K562 (cell line): Measurements from ENCODE around the gene PRRT1. TPM values are rescaled to one million over a fixed set of nuclear protein-coding genes. Genes with fewer than 3 reads are reported as not detected.

Experiments
- ATAC-seq: fragments of 200-7000 bp; cut with Tn5 transposase; 3 replicates; pipeline ENCODE4 v1.9.1; 2020; ENCODE audit warnings: moderate library complexity
- BruUV-seq: library from RNA; stranded (reverse); fragments of 400-500 nt; replicated peaks from 2 replicates; lab custom pipeline; 2021; lab: Mats Ljungman, UMichigan
- CTCF ChIA-PET: fragments of 300-600 bp; formaldehyde crosslinking; extraction: SDS; loops from one replicate; lab custom pipeline; 2021; ENCODE audit warnings: low intra/inter-chr PET ratio; lab: Yijun Ruan, JAX
- POLR2A ChIA-PET: fragments of 300-600, 350-650 bp; sonication (Branson Sonifier 250); formaldehyde crosslinking; extraction: SDS; loops from one replicate; lab custom pipeline; 2021; ENCODE audit warnings: antibody characterized with exemption, inconsistent platforms; lab: Yijun Ruan, JAX
- DNase-seq, 4 experiments: peaks; one replicate each; pipeline versions ENCODE4 v3.0.0 to v3.0.0-alpha.2; 2011 to 2018; ENCODE audit warnings: low spot score in 3 of 4, mixed read lengths in 3 of 4; ENCODE audit errors: extremely low read depth in 1 of 4
- FAIRE-seq: peaks from 2 replicates; lab custom pipeline; 2011; peaks lifted over from hg19 to GRCh38; lab: Jason Lieb, UNC
- H2AFZ ChIP-seq: 2 replicates; pipeline ENCODE4 v1.6.0; 2011; ENCODE audit warnings: low read depth, low read length, control low read depth, inconsistent platforms
- H3K27ac ChIP-seq: fragments of 200-600 bp; 3 replicates; pipeline ENCODE4 v1.8.0; 2011; ENCODE audit warnings: low read depth, mild to moderate bottlenecking, control low read depth, inconsistent platforms, low read length, moderate library complexity, mixed read lengths; ENCODE audit errors: extremely low read depth
- H3K27me3 ChIP-seq, 2 experiments: fragments of 300-600 bp in 1 of 2; 2 replicates in 1 of 2; 3 replicates in 1 of 2; pipeline versions ENCODE4 v1.6.0 to v1.8.0; 2011; ENCODE audit warnings: inconsistent platforms in 2 of 2, low read length in 2 of 2, mild to moderate bottlenecking in 1 of 2, mixed read lengths in 1 of 2, moderate library complexity in 1 of 2; ENCODE audit not compliant: control insufficient read depth in 2 of 2, insufficient read depth in 2 of 2
- H3K36me3 ChIP-seq: fragments of 300-600 bp; 3 replicates; pipeline ENCODE4 v1.8.0; 2011; ENCODE audit warnings: mild to moderate bottlenecking, low read length, inconsistent platforms; ENCODE audit not compliant: control insufficient read depth, insufficient read depth
- H3K4me1 ChIP-seq, 2 experiments: fragments of 200-600 bp in 1 of 2; replicated peaks in 1 of 2; 2 replicates in 1 of 2; 3 replicates in 1 of 2; pipeline versions ENCODE4 v1.5.1 to v1.8.0; 2011; ENCODE audit warnings: inconsistent platforms in 2 of 2, low read length in 2 of 2, mild to moderate bottlenecking in 1 of 2, mixed read lengths in 1 of 2, moderate library complexity in 1 of 2; ENCODE audit not compliant: control insufficient read depth in 2 of 2, insufficient read depth in 2 of 2
- H3K4me2 ChIP-seq: 2 replicates; pipeline ENCODE4 v1.6.1; 2011; ENCODE audit warnings: low read length, control low read depth, inconsistent platforms, mixed read lengths; ENCODE audit not compliant: insufficient read depth
- H3K4me3 ChIP-seq: fragments of 200-600 bp; sonication (generic), shearing (Covaris generic); 2 replicates; pipeline ENCODE4 v1.5.1; 2016; ENCODE audit warnings: control low read depth, inconsistent platforms
- H3K79me2 ChIP-seq: fragments of 200-600 bp; 3 replicates; pipeline ENCODE4 v1.8.0; 2011; ENCODE audit warnings: low read length, inconsistent platforms; ENCODE audit not compliant: control insufficient read depth, insufficient read depth
- H3K9ac ChIP-seq, 2 experiments: 2 replicates each; pipeline versions ENCODE4 v1.6.0 to v1.6.1; 2011; ENCODE audit warnings: low read depth in 2 of 2, low read length in 2 of 2, control low read depth in 1 of 2, inconsistent platforms in 1 of 2, mild to moderate bottlenecking in 1 of 2, mixed read lengths in 1 of 2; ENCODE audit not compliant: insufficient read depth in 1 of 2
- H3K9me1 ChIP-seq: one replicate; pipeline ENCODE4 v1.6.0; 2011; ENCODE audit warnings: inconsistent platforms, mild to moderate bottlenecking, low read length, moderate library complexity; ENCODE audit not compliant: control insufficient read depth, insufficient read depth
- H3K9me3 ChIP-seq: replicated peaks from 2 replicates; pipeline ENCODE4 v1.5.1; 2011; ENCODE audit warnings: low read depth, low read length, inconsistent platforms; ENCODE audit not compliant: control insufficient read depth, insufficient read depth
- H4K20me1 ChIP-seq: replicated peaks from 2 replicates; pipeline ENCODE4 v1.6.1; 2011; ENCODE audit warnings: low read length, inconsistent platforms, mixed read lengths; ENCODE audit not compliant: control insufficient read depth, insufficient read depth
- CBFB ChIP-seq: sonication (generic); formaldehyde crosslinking; IDR thresholded peaks from 2 replicates; pipeline ENCODE4 v1.4.0; 2020; ENCODE audit warnings: mild to moderate bottlenecking, missing genetic modification reagents
- EGR1 ChIP-seq: fragments of 450-650 bp; conservative IDR thresholded peaks from 2 replicates; pipeline ENCODE4 v1.6.1; 2017; ENCODE audit warnings: mild to moderate bottlenecking
- USF2 ChIP-seq: sonication (generic); formaldehyde crosslinking; IDR thresholded peaks from 2 replicates; pipeline ENCODE4 v1.5.0; 2020; ENCODE audit warnings: missing genetic modification reagents
- WGBS: fragments of 100-300 bp; shearing (Covaris generic); methylation state at CpG from one replicate; pipeline ENCODE4 v1.1.6; 2016; ENCODE audit warnings: low coverage, mixed read lengths; ENCODE audit not compliant: insufficient coverage; ENCODE audit errors: missing lambda C conversion rate; 5-methylcytosine and 5-hydroxymethylcytosine counted together
- in situ Hi-C: fragments of 300-500 bp; cut with MboI; formaldehyde crosslinking; loops from 4 replicates; pipeline ENCODE4 v1.15.0; 2018; ENCODE audit warnings: inconsistent platforms, mixed read lengths
- intact Hi-C: fragments of 100-400 bp; cut with micrococcal nuclease; formaldehyde crosslinking; loops from 2 replicates; pipeline ENCODE4 v1.14.2; 2022
- polyA plus RNA-seq, 8 experiments: library from polyadenylated mRNA; depleted of rRNA in 4 of 8; stranded (reverse) in 5 of 8; unstranded in 3 of 8; fragments of >200 nt; fragmentation: Nextera tagmentation in 2 of 8; fragmentation: Illumina TruSeq in 1 of 8; extraction: Ambion mirVana in 2 of 8; extraction: Trizol in 1 of 8; gene quantifications; 2 replicates each; pipeline versions ENCODE4 v1.2.1 to v1.2.3, GENCODE V29; 2011 to 2014; ENCODE audit warnings: inconsistent platforms in 1 of 8, missing spikeins in 1 of 8
- total RNA-seq, 7 experiments: library from RNA; depleted of rRNA in 6 of 7; stranded (reverse); fragments of >200 nt in 6 of 7; fragmentation: Illumina TruSeq in 2 of 7; extraction: Trizol in 2 of 7; gene quantifications; 2 replicates each; pipeline versions ENCODE4 v1.2.1 to v1.2.3, GENCODE V29; 2011 to 2021; ENCODE audit warnings: low replicate concordance in 1 of 7

The PRRT1 gene
- total and polyA plus RNA-seq, 9 of the 15 experiments (the other 6 are each of a cell fraction or from before 2014, with no cell fraction given) = 0.14 to 3.5 (median 0.41) TPM

- TF ChIP-seq USF2 (CRISPR knock-in tag) (peak; percentile 71), EGR1 (peak; percentile 43; the same call in 1 of the 2 replicates)
Measured at GRCh38 chr6:32108094-32108627, 43.6 kb downstream of the PRRT1 start (continued).

- Histone ChIP-seq H4K20me1 (no peaks in the 10 kb centered on the region), H3K4me3 (no peak overlapping the region), H3K36me3 (no peaks in the 10 kb centered on the region), H3K27ac (no peak overlapping the region), H3K4me1 (peaks cover 29 to 37% of the 10 kb centered on the region in 2 experiments), H3K27me3 (peaks cover 0 to 30% of the 10 kb centered on the region in 2 experiments; a peak in 2 of 5 replicates), H3K9me1 (no peaks in the 10 kb centered on the region), H2AFZ (no peak overlapping the region), H3K9me3 (no peaks in the 10 kb centered on the region), H3K4me2 (no peak overlapping the region; the same call in 1 of the 2 replicates), H3K9ac (peak overlapping the region in 1 of 2 experiments; percentile 14; a peak in 1 of 4 replicates), H3K79me2 (no peaks in the 10 kb centered on the region)
- intact Hi-C loops (no loop called here), in situ Hi-C loops (no loop called here)
- POLR2A ChIA-PET = interaction anchor here (0.7 to 4.9 kb wide), 5 partner anchors 9 to 505 kb away, joined by 3 to 38 read pairs (median 3); no protein-coding TSS in a partner anchor
- no peak for ATAC-seq
- no peak for TF ChIP-seq CBFB (CRISPR knock-in tag)
- no peak for FAIRE-seq
- no peak for DNase-seq
- BruUV-seq = no TSS peak
- 57% methylated on average over 1 of the region's 1 CpG for WGBS
- CTCF ChIA-PET = no interaction called here
Measured at GRCh38 chr6:32107406-32107805, 44.3 kb downstream of the PRRT1 start.
